ENCODE results near the gene EPSTI1.

The EPSTI1 gene

GRCh38 chr13:42892760-42893159 is 99.3 kb downstream of the EPSTI1 start:
- no peaks in the 10 kb centered on the region for H3K27me3 Mint-ChIP-seq
- DNase-seq (no peak), ATAC-seq (replicated peaks) (no peak)

GRCh38 chr13:42891591-42891990 is 100.5 kb downstream of the EPSTI1 start:
- H3K9me3 Mint-ChIP-seq, result no peaks in the 10 kb centered on the region
- no peaks in the 10 kb centered on the region for H3K4me1 Mint-ChIP-seq (ENCODE audit: low read depth in 2 of 2)
- peaks cover 8% of the 10 kb centered on the region for H3K36me3 Mint-ChIP-seq (ENCODE audit: insufficient read depth)
- H3K27me3 Mint-ChIP-seq, result no peaks in the 10 kb centered on the region
- H3K4me3 Mint-ChIP-seq, result no peak overlapping the region
- DNase-seq (no peak), ATAC-seq (replicated peaks) (no peak)
- no peak overlapping the region for H3K27ac Mint-ChIP-seq

More at GRCh38 chr13:42892760-42893159, 99.3 kb downstream of the EPSTI1 start:
- Mint-ChIP-seq H3K27ac (no peak overlapping the region), H3K4me3 (no peak overlapping the region), H3K4me1 (ENCODE audit: low read depth in 2 of 2) (no peaks in the 10 kb centered on the region), H3K9me3 (no peaks in the 10 kb centered on the region), H3K36me3 (ENCODE audit: insufficient read depth) (peaks cover 8% of the 10 kb centered on the region)

- Mint-ChIP-seq H3K27ac (no peak overlapping the region), H3K4me1 (ENCODE audit: low read depth in 2 of 2) (peaks cover under 1 to 9% of the 10 kb centered on the region in 2 donors), H3K4me3 (no peak overlapping the region), H3K27me3 (peaks cover 3 to 10% of the 10 kb centered on the region in 2 donors), H3K9me3 (no peaks in the 10 kb centered on the region), H3K36me3 (ENCODE audit: insufficient read depth) (peaks cover 7% of the 10 kb centered on the region)
- ATAC-seq (replicated peaks) (no peak), DNase-seq (no peak)
These were observed 106.7 kb downstream of the EPSTI1 start for GRCh38 chr13:42885325-42885724.

- ATAC-seq (replicated peaks), result no peak
- H3K36me3 Mint-ChIP-seq (ENCODE audit: insufficient read depth), result peaks cover 5% of the 10 kb centered on the region
- H3K27me3 Mint-ChIP-seq, result peaks cover 12 to 16% of the 10 kb centered on the region in 2 donors
- H3K4me1 Mint-ChIP-seq (ENCODE audit: low read depth in 2 of 2), result peaks cover 2 to 9% of the 10 kb centered on the region in 2 donors
- H3K4me3 Mint-ChIP-seq, result no peak overlapping the region
- H3K27ac Mint-ChIP-seq, result peak overlapping the region in 1 of 2 donors; percentile 6
- H3K9me3 Mint-ChIP-seq, result no peaks in the 10 kb centered on the region
- DNase-seq, result no peak
These were observed 108.1 kb downstream of the EPSTI1 start for GRCh38 chr13:42883771-42884467.

GRCh38 chr13:42883142-42883541 is 108.9 kb downstream of the EPSTI1 start:
- ATAC-seq (replicated peaks) (no peak), DNase-seq (no peak)
- no peak overlapping the region for H3K4me3 Mint-ChIP-seq
- peaks cover 4% of the 10 kb centered on the region for H3K36me3 Mint-ChIP-seq (ENCODE audit: insufficient read depth)
- no peak overlapping the region for H3K27ac Mint-ChIP-seq
- peaks cover 2 to 9% of the 10 kb centered on the region in 2 donors for H3K4me1 Mint-ChIP-seq (ENCODE audit: low read depth in 2 of 2)
- H3K27me3 Mint-ChIP-seq, result peaks cover 12 to 16% of the 10 kb centered on the region in 2 donors
- no peaks in the 10 kb centered on the region for H3K9me3 Mint-ChIP-seq

GRCh38 chr13:42880056-42880605 is 111.9 kb downstream of the EPSTI1 start:
- DNase-seq (no peak), ATAC-seq (replicated peaks) (no peak)
- Mint-ChIP-seq H3K27ac (no peak overlapping the region), H3K27me3 (peaks cover 12 to 16% of the 10 kb centered on the region in 2 donors), H3K36me3 (ENCODE audit: insufficient read depth) (no peaks in the 10 kb centered on the region), H3K4me3 (no peak overlapping the region), H3K4me1 (ENCODE audit: low read depth in 2 of 2) (peaks cover 2 to 9% of the 10 kb centered on the region in 2 donors), H3K9me3 (no peaks in the 10 kb centered on the region)

- H3K36me3 Mint-ChIP-seq (ENCODE audit: insufficient read depth), result no peaks in the 10 kb centered on the region
- H3K4me1 Mint-ChIP-seq (ENCODE audit: low read depth in 2 of 2), result peaks cover 2 to 9% of the 10 kb centered on the region in 2 donors
- no peak overlapping the region for H3K27ac Mint-ChIP-seq
- no peak overlapping the region for H3K4me3 Mint-ChIP-seq
- no peaks in the 10 kb centered on the region for H3K9me3 Mint-ChIP-seq
- H3K27me3 Mint-ChIP-seq, result peaks cover 12 to 16% of the 10 kb centered on the region in 2 donors
- DNase-seq, result no peak
- no peak for ATAC-seq (replicated peaks)
These were observed 113.3 kb downstream of the EPSTI1 start for GRCh38 chr13:42878721-42879120.

GRCh38 chr13:42876887-42877545 is 115.0 kb downstream of the EPSTI1 start:
- Mint-ChIP-seq H3K9me3 (no peaks in the 10 kb centered on the region), H3K27me3 (peaks cover 18 to 22% of the 10 kb centered on the region in 2 donors), H3K27ac (no peak overlapping the region), H3K4me3 (no peak overlapping the region), H3K36me3 (ENCODE audit: insufficient read depth) (no peaks in the 10 kb centered on the region), H3K4me1 (ENCODE audit: low read depth in 2 of 2) (peaks cover 0 to 2% of the 10 kb centered on the region in 2 donors)
- DNase-seq (no peak), ATAC-seq (replicated peaks) (no peak)

GRCh38 chr13:42876270-42876714 is 115.7 kb downstream of the EPSTI1 start:
- ATAC-seq (replicated peaks), result peak; percentile 24
- peaks cover 0 to 2% of the 10 kb centered on the region in 2 donors for H3K4me1 Mint-ChIP-seq (ENCODE audit: low read depth in 2 of 2)
- peaks cover 21 to 29% of the 10 kb centered on the region in 2 donors for H3K27me3 Mint-ChIP-seq
- no peaks in the 10 kb centered on the region for H3K9me3 Mint-ChIP-seq
- no peak for DNase-seq
- no peaks in the 10 kb centered on the region for H3K36me3 Mint-ChIP-seq (ENCODE audit: insufficient read depth)
- no peak overlapping the region for H3K27ac Mint-ChIP-seq
- no peak overlapping the region for H3K4me3 Mint-ChIP-seq

- no peak for ATAC-seq (replicated peaks)
- no peak overlapping the region for H3K4me3 Mint-ChIP-seq
- H3K4me1 Mint-ChIP-seq (ENCODE audit: low read depth in 2 of 2), result peaks cover 0 to 2% of the 10 kb centered on the region in 2 donors
- no peak overlapping the region for H3K27ac Mint-ChIP-seq
- DNase-seq, result no peak
- peaks cover 25 to 35% of the 10 kb centered on the region in 2 donors for H3K27me3 Mint-ChIP-seq
- no peaks in the 10 kb centered on the region for H3K9me3 Mint-ChIP-seq
- no peaks in the 10 kb centered on the region for H3K36me3 Mint-ChIP-seq (ENCODE audit: insufficient read depth)
These were observed 116.4 kb downstream of the EPSTI1 start for GRCh38 chr13:42875475-42876269.

GRCh38 chr13:42874221-42874620 is 117.8 kb downstream of the EPSTI1 start:
- Mint-ChIP-seq H3K36me3 (ENCODE audit: insufficient read depth) (no peaks in the 10 kb centered on the region), H3K4me3 (no peak overlapping the region), H3K4me1 (ENCODE audit: low read depth in 2 of 2) (no peaks in the 10 kb centered on the region), H3K27me3 (peaks cover 24 to 33% of the 10 kb centered on the region in 2 donors), H3K27ac (no peak overlapping the region), H3K9me3 (no peaks in the 10 kb centered on the region)
- no peak for DNase-seq
- no peak for ATAC-seq (replicated peaks)

GRCh38 chr13:42873081-42873480 is 119.0 kb downstream of the EPSTI1 start:
- DNase-seq (no peak), ATAC-seq (replicated peaks) (no peak)
- Mint-ChIP-seq H3K4me3 (no peak overlapping the region), H3K9me3 (no peaks in the 10 kb centered on the region), H3K27ac (no peak overlapping the region), H3K27me3 (peaks cover 24 to 33% of the 10 kb centered on the region in 2 donors), H3K4me1 (ENCODE audit: low read depth in 2 of 2) (no peaks in the 10 kb centered on the region), H3K36me3 (ENCODE audit: insufficient read depth) (no peaks in the 10 kb centered on the region)

GRCh38 chr13:42867232-42867631 is 124.8 kb downstream of the EPSTI1 start:
- Mint-ChIP-seq H3K36me3 (ENCODE audit: insufficient read depth) (no peaks in the 10 kb centered on the region), H3K4me1 (ENCODE audit: low read depth in 2 of 2) (peaks cover 0 to 2% of the 10 kb centered on the region in 2 donors), H3K27ac (no peak overlapping the region), H3K4me3 (no peak overlapping the region), H3K9me3 (no peaks in the 10 kb centered on the region), H3K27me3 (peaks cover 35 to 39% of the 10 kb centered on the region in 2 donors)
- ATAC-seq (replicated peaks), result no peak
- DNase-seq, result no peak

All from effector memory CD8-positive, alpha-beta T cell (primary cell).